Dedifferentiated amniotic fluid mesenchymal stem cell (primary cell): ENCODE measurements around the gene SEMA3F.

Experiments
- DNase-seq: peaks from one replicate; pipeline ENCODE4 v3.0.0-alpha.2; 2016; ENCODE audit errors: extremely low spot score

Gene SEMA3F

DNA sequence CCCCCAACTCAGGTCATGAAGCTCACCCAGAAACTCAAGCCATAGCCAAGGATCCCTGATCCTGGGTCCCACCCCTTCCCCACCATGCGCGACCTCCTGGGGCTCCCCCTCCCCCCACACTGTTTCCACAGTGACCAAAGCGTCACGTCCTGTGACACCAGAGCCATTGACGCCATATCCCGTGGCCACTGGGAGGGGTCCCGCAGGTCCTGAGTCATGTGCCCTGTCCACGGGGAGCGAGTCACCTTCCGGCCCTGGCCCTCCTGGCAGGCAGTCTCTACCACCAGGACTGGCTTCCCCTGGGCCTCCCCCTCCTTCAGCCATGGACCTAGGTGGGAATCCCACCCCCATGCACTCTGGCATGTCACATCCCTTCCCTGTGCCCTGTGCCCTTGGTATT is 15.6 kb downstream of the SEMA3F start:
- DNase-seq = no peak

DNA sequence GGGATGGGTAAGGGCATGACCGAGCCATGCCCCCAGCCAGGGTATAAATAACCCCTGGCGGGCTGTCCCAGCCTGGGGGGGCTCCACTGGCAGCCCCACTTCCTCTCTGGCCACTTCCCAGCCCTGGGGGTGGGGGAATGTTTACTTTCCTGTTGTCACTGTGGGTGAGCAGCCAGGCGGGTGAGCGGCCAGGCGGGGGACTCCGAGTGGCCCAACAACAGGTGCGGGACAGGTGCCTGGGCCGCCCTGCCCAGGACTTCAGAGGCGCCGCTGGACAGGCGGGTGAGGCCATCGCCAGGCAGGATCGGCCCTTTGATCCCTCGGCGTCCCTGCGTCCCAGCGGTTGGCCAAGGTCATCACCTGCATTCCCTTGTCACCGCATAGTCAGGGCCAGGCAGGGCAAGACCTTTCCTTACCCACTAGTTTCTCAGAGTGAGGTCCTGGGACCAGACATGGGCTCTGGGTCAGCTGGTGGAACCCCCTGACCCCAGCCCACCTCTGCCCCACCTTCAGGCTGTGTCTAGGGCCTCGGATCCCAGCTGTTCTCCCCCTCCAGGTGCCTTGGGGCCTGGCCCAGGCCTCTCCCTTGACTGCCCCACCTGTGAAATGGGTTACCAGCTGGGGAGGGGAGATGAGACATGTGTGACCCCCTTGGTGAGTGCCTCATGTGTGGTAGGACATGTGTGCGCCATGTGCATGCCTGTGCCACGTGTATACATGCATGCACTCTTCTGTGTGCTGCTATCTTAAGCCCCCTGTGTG is 16.6 kb downstream of the SEMA3F start:
- DNase-seq = no peak

DNA sequence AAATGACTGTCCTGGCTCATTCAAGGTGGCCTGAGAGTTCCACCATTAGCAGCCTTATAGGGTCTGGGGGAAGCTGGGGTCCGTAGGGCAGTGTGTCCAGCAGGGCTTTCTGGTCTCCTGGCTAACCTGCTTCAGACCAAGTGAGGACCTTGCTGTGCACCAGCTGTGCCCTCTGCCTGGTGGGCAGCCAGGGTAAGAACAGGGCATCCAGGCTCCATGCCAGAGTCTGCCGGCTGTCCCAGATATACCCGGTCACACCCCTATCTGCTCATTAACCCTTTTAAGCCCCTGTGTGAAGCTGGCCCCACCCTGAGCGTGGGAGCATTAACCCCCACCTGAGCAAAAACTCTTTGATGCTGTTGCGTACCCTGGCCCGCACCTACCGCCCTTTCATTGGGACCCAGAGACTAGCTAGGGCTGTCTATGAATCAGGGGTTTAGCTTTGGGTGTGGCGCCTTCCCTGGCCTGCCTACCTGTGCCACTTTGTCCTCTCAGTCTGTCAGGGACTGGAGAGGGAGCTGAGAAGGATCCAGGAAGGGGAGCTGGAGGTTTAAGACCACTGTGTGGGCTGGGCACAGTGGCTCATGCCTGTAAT is 17.6 kb downstream of the SEMA3F start:
- no peak for DNase-seq

DNA sequence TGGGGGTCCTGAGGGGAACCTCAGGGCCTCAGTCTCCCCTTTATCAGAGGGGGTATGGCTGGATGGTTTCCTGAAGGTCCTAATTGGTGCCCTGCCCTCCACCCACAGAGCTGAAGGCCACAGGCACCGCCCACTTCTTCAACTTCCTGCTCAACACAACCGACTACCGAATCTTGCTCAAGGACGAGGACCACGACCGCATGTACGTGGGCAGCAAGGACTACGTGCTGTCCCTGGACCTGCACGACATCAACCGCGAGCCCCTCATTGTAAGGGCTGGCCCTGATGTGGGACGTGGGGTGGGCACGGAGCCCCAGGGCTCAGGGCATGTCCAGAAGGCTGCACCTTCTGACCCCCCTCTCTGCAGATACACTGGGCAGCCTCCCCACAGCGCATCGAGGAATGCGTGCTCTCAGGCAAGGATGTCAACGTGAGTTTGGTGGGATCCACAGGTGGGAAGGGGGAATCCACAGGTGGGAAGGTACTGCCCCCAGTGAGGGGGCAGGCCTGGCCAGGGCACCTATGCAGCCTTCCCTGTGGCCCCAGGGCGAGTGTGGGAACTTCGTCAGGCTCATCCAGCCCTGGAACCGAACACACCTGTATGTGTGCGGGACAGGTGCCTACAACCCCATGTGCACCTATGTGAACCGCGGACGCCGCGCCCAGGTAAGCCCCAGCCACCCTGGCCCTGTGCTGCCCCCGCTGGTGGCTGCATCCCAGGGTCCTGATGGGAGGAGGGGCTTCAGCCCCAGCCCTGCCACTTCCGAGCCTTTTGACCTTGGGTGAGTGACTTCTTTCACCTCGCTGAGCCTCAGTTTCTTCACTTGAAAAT is 18.8 kb downstream of the SEMA3F start:
- no peak for DNase-seq

DNA sequence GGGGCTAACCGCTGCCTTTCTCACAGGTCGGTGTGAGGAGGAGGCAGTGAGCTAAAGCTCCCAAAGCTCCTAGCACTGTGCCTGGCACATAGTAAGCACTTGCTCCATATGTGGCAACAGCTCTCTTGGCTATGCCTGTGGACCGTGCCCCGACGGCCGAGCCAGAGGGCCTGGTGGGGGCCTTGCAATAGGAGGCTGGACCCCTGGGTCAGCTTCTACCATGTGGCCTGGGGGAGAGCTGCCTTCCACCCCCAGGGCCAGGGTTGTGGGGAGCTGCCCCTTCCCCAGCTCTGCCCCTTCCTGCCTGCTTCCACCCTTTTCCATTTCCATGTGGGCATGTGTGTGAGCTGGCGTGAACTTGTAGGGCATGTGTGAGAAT is 19.4 kb downstream of the SEMA3F start:
- no peak for DNase-seq

DNA sequence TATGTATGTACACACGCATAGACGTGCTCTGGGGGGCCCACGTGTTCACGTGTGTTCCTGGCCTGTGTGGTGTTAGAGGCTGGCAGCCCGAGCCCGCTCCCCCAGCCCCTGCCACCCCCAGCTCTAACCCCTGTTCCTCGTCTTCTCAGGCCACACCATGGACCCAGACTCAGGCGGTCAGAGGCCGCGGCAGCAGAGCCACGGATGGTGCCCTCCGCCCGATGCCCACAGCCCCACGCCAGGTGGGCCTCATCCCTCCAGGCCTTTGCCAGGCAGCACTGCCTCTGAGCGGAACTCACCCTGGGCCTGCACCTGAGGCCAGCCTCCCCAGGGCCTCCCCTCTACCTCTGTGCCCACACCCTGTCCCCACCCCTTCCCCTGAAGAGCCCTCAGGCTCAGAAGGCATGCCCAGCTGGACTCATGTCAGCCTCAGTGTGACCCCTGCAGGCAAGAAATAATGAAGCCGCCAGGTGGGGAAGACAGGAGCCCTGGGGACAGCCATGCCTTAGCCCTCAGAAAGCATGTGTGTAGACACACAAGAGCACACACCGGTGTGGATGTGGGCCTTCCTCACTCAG is 19.9 kb downstream of the SEMA3F start:
- no peak for DNase-seq

DNA sequence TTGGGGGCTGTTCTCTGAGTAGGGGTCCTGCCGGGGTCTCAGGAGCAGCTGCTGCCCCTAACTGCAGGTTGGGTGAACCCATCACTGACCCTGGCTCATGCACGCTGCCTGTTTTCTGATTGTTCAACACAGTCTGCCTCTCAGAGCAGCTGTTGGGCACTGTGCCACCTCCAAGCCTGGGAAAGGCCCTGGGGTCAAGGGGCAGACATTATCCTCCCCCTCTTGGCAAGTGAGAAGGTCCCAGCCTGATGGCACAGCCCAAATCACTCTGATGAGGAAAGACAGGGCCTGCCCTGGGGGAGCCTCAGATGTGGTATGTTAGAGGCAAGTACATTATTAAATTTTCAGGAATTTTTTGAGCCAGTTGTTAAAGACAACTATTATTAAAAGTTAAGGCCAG is 22.2 kb downstream of the SEMA3F start:
- no peak for DNase-seq

DNA sequence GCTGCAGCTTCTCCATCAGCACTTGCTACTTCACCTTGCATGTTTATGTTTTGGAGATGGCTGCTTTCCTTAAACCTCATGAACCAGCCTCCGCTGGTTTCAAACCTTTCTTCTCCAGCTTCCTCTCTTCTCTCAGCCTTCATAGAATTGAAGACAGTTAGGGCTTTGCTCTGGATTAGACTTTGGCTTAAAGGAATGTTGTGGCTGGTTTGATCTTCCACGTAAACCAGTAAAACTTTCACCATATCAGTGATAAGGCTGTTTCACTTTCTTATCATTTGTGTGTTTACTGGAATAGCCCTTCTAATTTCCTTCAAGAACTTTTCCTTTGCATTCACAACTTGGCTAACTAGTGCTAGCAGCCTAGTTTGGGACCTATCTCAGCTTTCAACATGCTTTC is 24.6 kb downstream of the SEMA3F start:
- DNase-seq = no peak

DNA sequence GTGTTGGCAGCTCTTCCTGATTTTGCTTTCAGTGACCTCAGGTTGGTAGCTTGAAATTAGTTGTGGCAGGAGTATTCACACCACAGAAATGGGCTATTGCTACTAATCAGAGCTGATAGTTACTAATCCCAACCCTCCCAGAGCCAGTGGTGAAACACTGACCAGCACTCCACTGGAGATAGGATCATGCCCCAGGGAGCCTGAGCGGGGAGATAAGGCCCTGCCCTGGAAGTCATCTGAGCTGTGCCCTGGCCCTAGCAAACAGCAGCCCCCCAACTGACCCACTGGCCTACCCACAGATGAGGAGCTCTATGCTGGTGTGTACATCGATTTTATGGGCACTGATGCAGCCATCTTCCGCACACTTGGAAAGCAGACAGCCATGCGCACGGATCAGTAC is 26.9 kb downstream of the SEMA3F start:
- DNase-seq = no peak

DNA sequence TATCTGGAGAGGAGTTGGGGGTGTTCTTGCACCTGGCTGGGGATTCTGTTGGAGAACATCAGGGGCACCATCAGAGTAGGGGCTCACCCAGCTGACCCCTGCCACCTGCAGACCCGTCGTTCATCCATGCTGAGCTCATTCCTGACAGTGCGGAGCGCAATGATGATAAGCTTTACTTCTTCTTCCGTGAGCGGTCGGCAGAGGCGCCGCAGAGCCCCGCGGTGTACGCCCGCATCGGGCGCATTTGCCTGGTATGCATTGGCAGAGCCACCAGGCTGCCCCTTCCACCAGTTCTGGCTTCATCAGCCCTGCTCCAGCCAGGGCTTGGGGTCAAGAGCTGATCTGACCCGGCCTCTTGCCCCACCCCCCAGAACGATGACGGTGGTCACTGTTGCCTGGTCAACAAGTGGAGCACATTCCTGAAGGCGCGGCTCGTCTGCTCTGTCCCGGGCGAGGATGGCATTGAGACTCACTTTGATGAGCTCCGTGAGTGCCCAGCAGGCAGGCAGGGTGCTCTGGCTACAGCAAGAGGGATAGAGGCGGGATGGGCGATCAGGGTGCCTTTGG is 27.5 kb downstream of the SEMA3F start:
- DNase-seq = no peak

DNA sequence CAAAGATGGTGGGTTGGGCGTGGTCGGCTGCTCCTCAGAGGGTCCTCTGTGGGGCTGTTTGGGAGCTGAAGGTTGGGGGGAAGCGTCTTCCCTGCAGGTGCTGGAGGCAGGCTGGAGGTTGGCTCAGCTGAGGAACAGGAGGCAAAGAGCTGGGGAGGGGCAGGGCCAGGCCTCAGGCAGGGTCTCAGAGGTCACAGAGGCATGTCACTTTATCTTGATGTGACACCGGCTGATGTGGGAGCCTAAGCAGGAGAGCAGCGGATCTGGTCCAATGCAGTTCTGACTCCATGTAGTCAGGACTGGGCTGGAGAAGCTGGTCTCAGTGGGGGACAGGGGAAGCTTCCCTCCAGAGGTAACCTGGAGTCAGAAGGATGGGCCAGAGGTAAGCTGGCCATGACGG is 28.6 kb downstream of the SEMA3F start:
- DNase-seq = no peak

DNA sequence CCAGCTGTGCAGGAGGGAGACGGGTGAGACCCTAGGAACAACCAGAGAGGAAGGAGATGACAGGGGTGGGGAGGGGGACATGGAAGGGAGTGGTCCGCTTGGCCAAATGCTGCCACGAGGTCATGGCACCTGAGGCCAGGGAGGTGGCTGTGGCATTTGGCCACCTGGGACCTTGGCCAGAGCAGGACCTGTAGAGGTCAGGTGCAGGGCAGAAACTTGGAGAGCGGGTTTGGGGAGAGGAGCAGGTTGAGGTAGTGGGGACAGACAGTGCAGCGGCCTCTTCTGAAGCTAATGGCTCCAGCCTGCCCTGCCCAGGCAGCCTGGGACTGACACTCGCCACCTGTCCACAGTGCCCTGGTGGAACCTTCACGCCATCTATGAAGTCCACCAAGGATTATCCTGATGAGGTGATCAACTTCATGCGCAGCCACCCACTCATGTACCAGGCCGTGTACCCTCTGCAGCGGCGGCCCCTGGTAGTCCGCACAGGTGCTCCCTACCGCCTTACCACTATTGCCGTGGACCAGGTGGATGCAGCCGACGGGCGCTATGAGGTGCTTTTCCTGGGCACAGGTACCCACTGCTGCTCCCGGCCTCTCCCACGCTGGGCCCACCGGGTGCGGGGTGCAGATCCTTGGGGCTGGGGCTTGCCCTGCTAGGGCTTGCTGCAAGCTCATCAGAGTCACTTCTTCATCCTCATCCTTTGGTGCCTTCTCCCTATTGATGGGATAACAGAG is 29.3 kb downstream of the SEMA3F start:
- no peak for DNase-seq

DNA sequence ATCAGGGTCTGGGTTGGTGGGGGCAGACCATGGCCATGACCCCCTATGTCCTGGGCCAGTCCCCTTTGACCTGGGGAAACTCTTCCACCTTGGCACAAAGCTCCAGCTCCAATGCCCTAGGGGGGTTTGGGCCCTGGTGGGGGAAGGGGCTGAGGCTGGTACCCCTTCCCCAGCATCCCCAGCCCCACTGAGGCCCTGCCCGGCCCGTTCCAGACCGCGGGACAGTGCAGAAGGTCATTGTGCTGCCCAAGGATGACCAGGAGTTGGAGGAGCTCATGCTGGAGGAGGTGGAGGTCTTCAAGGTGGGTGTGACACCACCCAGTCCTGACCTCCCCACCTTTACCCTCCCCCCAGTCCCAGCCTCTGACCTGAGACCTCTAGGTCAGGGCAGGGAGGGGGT is 30.1 kb downstream of the SEMA3F start:
- no peak for DNase-seq

DNA sequence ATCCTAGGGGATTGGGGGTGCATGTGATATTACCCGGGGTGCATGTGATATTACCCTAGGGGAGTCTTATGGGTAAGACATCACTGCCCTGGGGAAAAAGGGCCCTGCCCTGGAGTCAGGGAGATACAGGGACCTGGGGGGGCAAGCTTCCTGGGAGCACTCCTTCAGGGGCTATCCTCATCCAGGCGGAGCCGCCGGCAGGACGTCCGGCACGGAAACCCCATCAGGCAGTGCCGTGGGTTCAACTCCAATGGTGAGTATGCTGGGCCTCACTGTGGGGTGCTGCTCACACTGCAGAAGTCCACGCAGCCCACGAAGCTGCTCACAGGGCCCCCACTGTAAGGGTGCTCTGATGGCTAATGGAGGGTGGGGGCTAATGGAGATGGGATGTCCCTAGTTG is 31.0 kb downstream of the SEMA3F start:
- DNase-seq = no peak

DNA sequence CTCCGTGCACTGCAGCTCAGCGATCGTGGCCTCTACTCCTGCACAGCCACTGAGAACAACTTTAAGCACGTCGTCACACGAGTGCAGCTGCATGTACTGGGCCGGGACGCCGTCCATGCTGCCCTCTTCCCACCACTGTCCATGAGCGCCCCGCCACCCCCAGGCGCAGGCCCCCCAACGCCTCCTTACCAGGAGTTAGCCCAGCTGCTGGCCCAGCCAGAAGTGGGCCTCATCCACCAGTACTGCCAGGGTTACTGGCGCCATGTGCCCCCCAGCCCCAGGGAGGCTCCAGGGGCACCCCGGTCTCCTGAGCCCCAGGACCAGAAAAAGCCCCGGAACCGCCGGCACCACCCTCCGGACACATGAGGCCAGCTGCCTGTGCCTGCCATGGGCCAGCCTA is 32.6 kb downstream of the SEMA3F start:
- DNase-seq = no peak

DNA sequence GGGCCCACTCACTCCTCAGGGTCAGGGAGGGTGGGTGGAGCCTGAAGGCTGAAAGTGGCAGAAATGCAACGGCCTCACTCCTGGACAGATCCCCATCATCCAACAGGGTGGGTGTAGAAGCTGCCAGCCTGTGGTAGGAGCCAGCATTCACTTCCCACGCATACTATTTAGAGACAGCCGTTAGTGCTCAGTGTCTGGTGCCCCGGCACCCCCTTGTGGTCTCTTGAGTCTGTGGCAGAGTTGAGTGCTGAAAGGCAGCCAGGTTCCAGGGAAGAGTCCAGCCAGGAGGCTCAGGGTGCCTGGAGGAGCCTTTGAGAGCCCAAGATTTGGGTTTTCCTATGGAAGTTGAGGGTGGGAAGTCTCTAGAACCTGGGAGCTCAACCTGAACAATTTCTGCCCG is 34.1 kb downstream of the SEMA3F start:
- DNase-seq = peak; percentile 91

DNA sequence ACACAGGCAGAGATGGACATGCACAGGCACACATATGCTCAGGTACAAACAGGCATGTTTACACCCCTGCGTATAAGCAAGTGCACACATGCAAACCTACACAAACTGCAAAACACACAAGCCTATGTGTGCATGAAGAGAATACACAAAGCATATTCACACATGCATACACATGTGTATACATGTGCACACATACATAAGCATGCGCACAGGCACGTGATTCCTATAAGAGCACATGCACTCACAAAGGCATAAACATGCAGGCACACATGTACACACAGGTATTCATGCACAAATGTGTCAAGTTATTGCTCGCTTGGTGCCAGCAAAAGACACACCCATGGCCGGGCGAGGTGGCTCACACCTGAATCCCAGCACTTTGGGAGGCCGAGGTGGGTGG is 34.9 kb downstream of the SEMA3F start:
- no peak for DNase-seq

DNA sequence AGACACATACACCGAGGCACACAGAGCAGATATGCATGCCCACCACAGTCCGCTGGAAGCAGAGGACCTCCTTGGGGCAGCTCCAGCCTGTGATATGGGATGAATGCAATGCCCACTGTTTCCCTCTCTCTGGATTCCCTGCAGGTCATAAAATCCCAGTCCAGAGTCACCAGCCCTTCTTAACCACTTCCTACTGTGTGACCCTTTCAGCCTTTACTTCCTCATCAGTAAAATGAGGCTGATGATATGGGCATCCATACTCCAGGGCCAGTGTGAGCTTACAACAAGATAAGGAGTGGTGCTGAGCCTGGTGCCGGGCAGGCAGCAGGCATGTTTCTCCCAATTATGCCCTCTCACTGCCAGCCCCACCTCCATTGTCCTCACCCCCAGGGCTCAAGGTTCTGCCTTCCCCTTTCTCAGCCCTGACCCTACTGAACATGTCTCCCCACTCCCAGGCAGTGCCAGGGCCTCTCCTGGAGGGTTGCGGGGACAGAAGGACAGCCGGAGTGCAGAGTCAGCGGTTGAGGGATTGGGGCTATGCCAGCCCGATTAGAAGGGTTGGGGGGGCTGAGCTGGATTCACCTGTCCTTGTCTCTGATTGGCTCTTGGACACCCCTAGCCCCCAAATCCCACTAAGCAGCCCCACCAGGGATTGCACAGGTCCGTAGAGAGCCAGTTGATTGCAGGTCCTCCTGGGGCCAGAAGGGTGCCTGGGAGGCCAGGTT is 36.0 kb downstream of the SEMA3F start, which contains the start of gene GNAT1:
Gene GNAT1 (plus strand): TSS at position 675 of the 725 bp plus-strand sequence. CDS start 116 bp downstream, outside the sequence.
- no peak for DNase-seq

DNA sequence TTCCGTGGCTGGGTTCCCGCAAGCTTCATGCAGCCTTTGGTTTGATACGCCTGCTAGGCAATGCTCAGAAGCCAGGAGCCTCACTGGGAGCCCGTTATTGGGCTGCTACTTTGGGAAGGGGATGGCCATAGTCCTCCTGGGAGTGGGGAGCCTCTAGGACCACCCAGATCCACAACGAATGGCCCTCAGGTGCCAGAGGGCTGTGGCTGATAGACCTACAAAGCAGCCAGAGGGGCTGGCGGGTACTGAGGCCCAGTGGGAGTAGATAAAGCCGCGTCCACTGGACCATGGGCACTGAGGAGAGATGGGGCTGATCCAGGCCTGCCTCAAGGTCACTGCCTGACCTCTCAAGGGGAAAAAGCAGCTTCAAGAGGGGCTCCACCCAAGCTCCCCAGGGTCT is 37.0 kb downstream of the SEMA3F start:
- no peak for DNase-seq

DNA sequence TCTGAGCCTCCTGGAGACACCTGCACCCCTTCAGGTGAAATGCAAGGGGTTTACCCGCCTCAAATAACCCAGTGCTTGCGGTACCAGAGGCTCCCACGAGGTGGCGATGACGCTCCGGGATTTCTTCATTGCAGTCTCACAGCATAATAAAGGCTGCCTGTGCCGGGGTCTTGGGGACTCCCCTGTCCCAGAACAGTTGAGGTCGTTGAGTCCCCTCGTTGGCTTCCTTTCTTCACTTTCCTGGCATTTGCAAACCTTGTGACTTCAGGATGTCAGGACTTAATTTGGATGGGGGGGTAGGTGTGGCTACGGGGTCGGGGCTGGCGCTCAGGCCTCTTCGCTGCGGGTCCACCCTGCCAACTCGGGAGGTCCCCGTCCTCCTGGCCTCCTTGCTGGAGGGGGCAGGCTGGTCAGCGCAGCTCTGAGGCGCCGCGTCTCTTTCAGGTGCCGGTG is 37.6 kb downstream of the SEMA3F start:
- DNase-seq = peak; percentile 16

DNA sequence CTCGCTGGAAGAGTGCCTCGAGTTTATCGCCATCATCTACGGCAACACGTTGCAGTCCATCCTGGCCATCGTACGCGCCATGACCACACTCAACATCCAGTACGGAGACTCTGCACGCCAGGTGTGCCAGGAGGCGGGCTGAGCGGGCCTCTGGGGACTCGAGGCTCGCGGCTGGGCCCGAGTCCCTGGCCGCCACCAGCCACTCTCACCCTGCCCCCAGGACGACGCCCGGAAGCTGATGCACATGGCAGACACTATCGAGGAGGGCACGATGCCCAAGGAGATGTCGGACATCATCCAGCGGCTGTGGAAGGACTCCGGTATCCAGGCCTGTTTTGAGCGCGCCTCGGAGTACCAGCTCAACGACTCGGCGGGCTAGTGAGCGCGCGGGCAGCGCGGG is 38.2 kb downstream of the SEMA3F start:
- no peak for DNase-seq
